Measurements from ENCODE around the gene PLVAP. TPM values are rescaled to one million over a fixed set of nuclear protein-coding genes. Genes with fewer than 3 reads are reported as not detected.

Gene PLVAP
- total and polyA plus RNA-seq, 8 donors = 5.8 to 95.1 (median 30.3) TPM

DNA sequence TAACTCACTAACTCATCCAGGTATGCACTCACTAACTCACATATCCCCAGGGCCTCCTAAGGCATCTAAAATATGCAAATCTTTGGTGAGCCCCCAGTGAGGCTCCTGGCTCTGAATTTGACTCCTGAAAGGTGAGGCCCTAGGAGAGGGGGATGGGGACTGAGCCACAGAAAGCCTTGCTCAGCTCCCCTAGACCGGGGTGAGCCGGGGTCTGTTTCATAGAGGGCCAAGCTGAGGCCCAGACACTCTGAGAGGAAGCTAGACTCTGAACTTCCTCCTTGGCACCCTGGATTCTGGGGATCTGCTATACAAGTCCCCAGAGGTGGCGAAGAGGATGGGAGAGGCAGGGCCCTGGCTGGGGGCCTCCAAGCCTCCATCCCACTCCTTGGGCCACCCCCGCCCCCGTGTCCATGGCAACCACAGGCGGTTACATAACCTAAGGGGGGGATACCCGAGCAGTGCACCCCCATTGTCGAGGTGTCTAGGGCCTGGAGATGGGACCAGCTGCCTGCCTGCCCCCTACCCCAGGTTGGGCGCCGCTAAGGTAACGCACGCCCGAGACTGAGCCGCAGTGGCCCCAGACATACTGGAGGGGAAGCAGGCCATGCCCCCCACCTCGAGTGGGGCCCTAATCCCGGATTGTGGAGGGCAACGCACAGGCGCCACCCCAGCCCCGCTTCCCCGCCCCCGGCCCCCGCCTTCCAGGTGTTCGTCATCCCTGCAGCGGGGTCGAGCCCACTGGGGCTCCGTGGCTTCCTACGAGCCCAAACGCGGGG, 74.6 kb downstream of the PLVAP start:
- peaks cover 21 to 70% (median 57%) of the 10 kb centered on the region in 4 donors for H3K4me1 ChIP-seq
- peak overlapping the region; percentile 61 to 89 (median 72) for H3K4me3 ChIP-seq
- intact Hi-C loops (cut with DNase I; ENCODE audit: low total_unique reads) = no loop called here
- H3K27ac ChIP-seq = peak overlapping the region; percentile 66 to 92 (median 90)
- peaks cover 0 to 30% (median 17%) of the 10 kb centered on the region in 4 donors for H3K36me3 ChIP-seq
- 11 to 44% (median 15%) methylated on average over 4 to 29 of the region's 29 CpGs for WGBS, 5 donors
- peaks cover 0 to 5% (median 0%) of the 10 kb centered on the region in 4 donors for H3K9me3 ChIP-seq
- no peak for DNase-seq
- TF ChIP-seq POLR2A (IDR thresholded peaks at IDR 0.05) (no peak), POLR2AphosphoS5 (IDR thresholded peaks at IDR 0.05) (no peak), EP300 (IDR thresholded peaks at IDR 0.05) (no peak)
- TF ChIP-seq, protein P1, sequence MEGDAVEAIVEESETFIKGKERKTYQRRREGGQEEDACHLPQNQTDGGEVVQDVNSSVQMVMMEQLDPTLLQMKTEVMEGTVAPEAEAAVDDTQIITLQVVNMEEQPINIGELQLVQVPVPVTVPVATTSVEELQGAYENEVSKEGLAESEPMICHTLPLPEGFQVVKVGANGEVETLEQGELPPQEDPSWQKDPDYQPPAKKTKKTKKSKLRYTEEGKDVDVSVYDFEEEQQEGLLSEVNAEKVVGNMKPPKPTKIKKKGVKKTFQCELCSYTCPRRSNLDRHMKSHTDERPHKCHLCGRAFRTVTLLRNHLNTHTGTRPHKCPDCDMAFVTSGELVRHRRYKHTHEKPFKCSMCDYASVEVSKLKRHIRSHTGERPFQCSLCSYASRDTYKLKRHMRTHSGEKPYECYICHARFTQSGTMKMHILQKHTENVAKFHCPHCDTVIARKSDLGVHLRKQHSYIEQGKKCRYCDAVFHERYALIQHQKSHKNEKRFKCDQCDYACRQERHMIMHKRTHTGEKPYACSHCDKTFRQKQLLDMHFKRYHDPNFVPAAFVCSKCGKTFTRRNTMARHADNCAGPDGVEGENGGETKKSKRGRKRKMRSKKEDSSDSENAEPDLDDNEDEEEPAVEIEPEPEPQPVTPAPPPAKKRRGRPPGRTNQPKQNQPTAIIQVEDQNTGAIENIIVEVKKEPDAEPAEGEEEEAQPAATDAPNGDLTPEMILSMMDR (IDR thresholded peaks at IDR 0.05) = no peak
- H3K27me3 ChIP-seq = no peaks in the 10 kb centered on the region

Other genes starting within 250 kb of the PLVAP start
- gene USE1, start 162.0 kb downstream of the PLVAP start, total RNA-seq = 100 to 1,000 TPM in 1 of 5 donors, 10 to 100 TPM in 3, not detected in 1; 16.2 to 113 (median 22.1) TPM
- gene USE1, start 162.0 kb downstream of the PLVAP start, polyA plus RNA-seq = 10 to 100 TPM; 55.3 to 68.6 (median 64.9) TPM
- gene OCEL1, start 151.1 kb downstream of the PLVAP start, total RNA-seq = 10 to 100 TPM in 1 of 5 donors, 1 to 10 TPM in 4; 4.7 to 13.0 (median 8.3) TPM
- gene OCEL1, start 151.1 kb downstream of the PLVAP start, polyA plus RNA-seq = 10 to 100 TPM; 25.9 to 43.2 (median 39.7) TPM
- gene NR2F6, start 131.4 kb downstream of the PLVAP start, total RNA-seq = 100 to 1,000 TPM in 1 of 5 donors, 10 to 100 TPM in 4; 35.3 to 641 (median 47.3) TPM
- 10 to 100 TPM; 34.4 to 57.9 (median 45.0) TPM for gene NR2F6, start 131.4 kb downstream of the PLVAP start, polyA plus RNA-seq
- gene USHBP1, start 112.6 kb downstream of the PLVAP start, total RNA-seq = 1 to 10 TPM in 3 of 5 donors, not detected in 2; 3.3 to 7.7 (median 4.5) TPM
- 1 to 10 TPM; 2.1 to 4.1 (median 3.5) TPM for gene USHBP1, start 112.6 kb downstream of the PLVAP start, polyA plus RNA-seq
- 100 to 1,000 TPM in 2 of 5 donors, 10 to 100 TPM in 3; 26.2 to 146 (median 59.7) TPM for gene BABAM1, start 109.9 kb downstream of the PLVAP start, total RNA-seq
- gene BABAM1, start 109.9 kb downstream of the PLVAP start, polyA plus RNA-seq = 10 to 100 TPM; 66.3 to 87.1 (median 79.9) TPM
- gene ANKLE1, start 95.4 kb downstream of the PLVAP start, total RNA-seq = under 1 TPM in 1 of 5 donors, not detected in 4; 0.18 TPM
- under 1 TPM in 1 of 3 donors, not detected in 2; 0.63 TPM for gene ANKLE1, start 95.4 kb downstream of the PLVAP start, polyA plus RNA-seq
- 10 to 100 TPM in 3 of 5 donors, 1 to 10 TPM in 2; 4.9 to 28.1 (median 15.2) TPM for gene ABHD8, start 73.9 kb downstream of the PLVAP start, total RNA-seq
- 10 to 100 TPM in 1 of 3 donors, 1 to 10 TPM in 2; 8.0 to 12.0 (median 9.8) TPM for gene ABHD8, start 73.9 kb downstream of the PLVAP start, polyA plus RNA-seq
- gene MRPL34, start 71.5 kb downstream of the PLVAP start, total RNA-seq = 100 to 1,000 TPM in 3 of 5 donors, 10 to 100 TPM in 1, 1 to 10 TPM in 1; 6.6 to 167 (median 142) TPM
- gene MRPL34, start 71.5 kb downstream of the PLVAP start, polyA plus RNA-seq = 100 to 1,000 TPM; 161 to 200 (median 192) TPM
- gene DDA1, start 67.8 kb downstream of the PLVAP start, total RNA-seq = 10 to 100 TPM in 4 of 5 donors, 1 to 10 TPM in 1; 2.2 to 56.0 (median 21.4) TPM
- gene DDA1, start 67.8 kb downstream of the PLVAP start, polyA plus RNA-seq = 10 to 100 TPM; 30.8 to 63.7 (median 48.1) TPM
- 10 to 100 TPM in 4 of 5 donors, 1 to 10 TPM in 1; 2.9 to 37.9 (median 23.0) TPM for gene ANO8, start 42.5 kb downstream of the PLVAP start, total RNA-seq
- 1 to 10 TPM; 1.1 to 5.1 (median 3.6) TPM for gene ANO8, start 42.5 kb downstream of the PLVAP start, polyA plus RNA-seq
- gene GTPBP3, start 39.8 kb downstream of the PLVAP start, total RNA-seq = 10 to 100 TPM; 17.1 to 93.9 (median 68.7) TPM
- gene GTPBP3, start 39.8 kb downstream of the PLVAP start, polyA plus RNA-seq = 10 to 100 TPM; 11.2 to 11.8 (median 11.4) TPM
- not detected for gene CCDC194, start 16.9 kb upstream of the PLVAP start, total RNA-seq
- gene CCDC194, start 16.9 kb upstream of the PLVAP start, polyA plus RNA-seq = not detected
- gene BST2, start 28.3 kb upstream of the PLVAP start, total RNA-seq = 100 to 1,000 TPM in 2 of 5 donors, 10 to 100 TPM in 2, 1 to 10 TPM in 1; 6.4 to 182 (median 38.4) TPM
- 10 to 100 TPM; 34.4 to 68.0 (median 59.1) TPM for gene BST2, start 28.3 kb upstream of the PLVAP start, polyA plus RNA-seq
- gene MVB12A, start 42.7 kb upstream of the PLVAP start, total RNA-seq = 10 to 100 TPM in 4 of 5 donors, 1 to 10 TPM in 1; 9.9 to 76.3 (median 44.0) TPM
- 10 to 100 TPM; 63.7 to 67.0 (median 66.0) TPM for gene MVB12A, start 42.7 kb upstream of the PLVAP start, polyA plus RNA-seq
- not detected for gene TMEM221, start 71.3 kb upstream of the PLVAP start, total RNA-seq
- gene TMEM221, start 71.3 kb upstream of the PLVAP start, polyA plus RNA-seq = under 1 TPM in 1 of 3 donors, not detected in 2; 0.20 TPM
- gene NXNL1, start 83.6 kb upstream of the PLVAP start, total RNA-seq = under 1 TPM in 1 of 5 donors, not detected in 4; 0.92 TPM
- gene NXNL1, start 83.6 kb upstream of the PLVAP start, polyA plus RNA-seq = not detected
- gene SLC27A1, start 93.2 kb upstream of the PLVAP start, total RNA-seq = 100 to 1,000 TPM in 1 of 5 donors, 10 to 100 TPM in 3, 1 to 10 TPM in 1; 5.5 to 116 (median 43.8) TPM
- 10 to 100 TPM in 1 of 3 donors, 1 to 10 TPM in 2; 4.0 to 12.7 (median 9.0) TPM for gene SLC27A1, start 93.2 kb upstream of the PLVAP start, polyA plus RNA-seq
- gene PGLS, start 134.3 kb upstream of the PLVAP start, total RNA-seq = 100 to 1,000 TPM in 1 of 5 donors, 10 to 100 TPM in 3, 1 to 10 TPM in 1; 2.9 to 258 (median 32.9) TPM
- gene PGLS, start 134.3 kb upstream of the PLVAP start, polyA plus RNA-seq = 100 to 1,000 TPM in 2 of 3 donors, 10 to 100 TPM in 1; 85.0 to 120 (median 114) TPM
- gene COLGALT1, start 178.3 kb upstream of the PLVAP start, total RNA-seq = 100 to 1,000 TPM in 1 of 5 donors, 10 to 100 TPM in 4; 29.6 to 273 (median 43.6) TPM
- gene COLGALT1, start 178.3 kb upstream of the PLVAP start, polyA plus RNA-seq = 10 to 100 TPM; 15.1 to 36.3 (median 18.0) TPM

Data from stomach (tissue), 9 donors.